Panc1 (cell line): Measurements from ENCODE around the gene GUCY2D. TPM values are rescaled to one million over a fixed set of nuclear protein-coding genes. Genes with fewer than 3 reads are reported as not detected.
A peak's percentile ranks its signal among the peaks of the same experiment; 100 is the strongest.

Source experiments
- ATAC-seq: fragments of 200-7000 bp; cut with Tn5 transposase; 2 replicates; pipeline ENCODE4 v1.9.1; 2020; ENCODE audit warnings: mild to moderate bottlenecking, moderate library complexity
- BruUV-seq: library from RNA; stranded (reverse); fragments of 400-500 nt; replicated peaks from 2 replicates; lab custom pipeline; 2021; lab: Mats Ljungman, UMichigan
- CTCF ChIA-PET: fragments of 300-600 bp; sonication (Branson Sonifier 250); formaldehyde crosslinking; loops from one replicate; lab custom pipeline; 2022; ENCODE audit warnings: antibody characterized with exemption; lab: Charles Lee
- POLR2A ChIA-PET: fragments of 300-600 bp; sonication (Branson Sonifier 250); formaldehyde crosslinking; loops from one replicate; lab custom pipeline; 2022; ENCODE audit warnings: antibody characterized with exemption; lab: Charles Lee
- DNase-seq: peaks from one replicate; pipeline ENCODE4 v3.0.0-alpha.2; 2010; ENCODE audit warnings: low read depth, low spot score
- H3K27ac ChIP-seq: 2 replicates; pipeline ENCODE4 v1.5.1; 2011; ENCODE audit warnings: mild to moderate bottlenecking, low read length, inconsistent platforms
- H3K27me3 ChIP-seq: fragments of 200-500 bp; sonication (Bioruptor generic); 2 replicates; pipeline ENCODE4 v1.6.0; 2014; ENCODE audit warnings: low read length, inconsistent platforms; ENCODE audit not compliant: control insufficient read depth, insufficient read depth
- H3K36me3 ChIP-seq: fragments of 200-500 bp; sonication (Bioruptor generic); 2 replicates; pipeline ENCODE4 v1.5.1; 2014; ENCODE audit warnings: inconsistent platforms, mild to moderate bottlenecking, low read length, moderate library complexity; ENCODE audit not compliant: control insufficient read depth, insufficient read depth
- H3K4me1 ChIP-seq: 2 replicates; pipeline ENCODE4 v1.5.1; 2011; ENCODE audit warnings: inconsistent platforms, mild to moderate bottlenecking, low read length, moderate library complexity; ENCODE audit not compliant: control insufficient read depth, insufficient read depth
- H3K4me3 ChIP-seq, 2 experiments: 2 replicates each; pipeline ENCODE4 v1.5.1; 2011 to 2012; ENCODE audit warnings: low read depth in 2 of 2, low read length in 2 of 2, mild to moderate bottlenecking in 2 of 2, inconsistent platforms in 1 of 2, moderate library complexity in 1 of 2
- H3K9me3 ChIP-seq: fragments of 200-500 bp; sonication (Bioruptor generic); 2 replicates; pipeline ENCODE4 v1.5.1; 2014; ENCODE audit warnings: low read depth, mild to moderate bottlenecking, inconsistent platforms, low read length, moderate library complexity; ENCODE audit not compliant: control insufficient read depth, insufficient read depth
- CTCF ChIP-seq: fragments of 450-650 bp; IDR thresholded peaks from 2 replicates; pipeline ENCODE4 v1.5.1; 2017; ENCODE audit warnings: mild to moderate bottlenecking
- POLR2AphosphoS5 ChIP-seq: IDR thresholded peaks from 2 replicates; pipeline ENCODE4 v1.6.1; 2012; ENCODE audit warnings: mild to moderate bottlenecking, low read depth, low read length, moderate library complexity
- REST ChIP-seq, 2 experiments: IDR thresholded peaks; 2 replicates each; pipeline ENCODE4 v1.6.1; 2011 to 2012; ENCODE audit warnings: low read depth in 2 of 2, control low read depth in 1 of 2, low read length in 1 of 2, mild to moderate bottlenecking in 1 of 2, moderate library complexity in 1 of 2; ENCODE audit not compliant: insufficient read depth in 1 of 2
- SIN3A ChIP-seq: IDR thresholded peaks from 2 replicates; pipeline ENCODE4 v1.6.1; 2012; ENCODE audit warnings: low read depth, mild to moderate bottlenecking, low read length, moderate library complexity, borderline replicate concordance; ENCODE audit not compliant: insufficient read depth
- TCF7L2 ChIP-seq: IDR thresholded peaks from 2 replicates; pipeline ENCODE4 v1.6.1; 2011; ENCODE audit warnings: mild to moderate bottlenecking, low read depth, low read length, inconsistent platforms
- in situ Hi-C: cut with HindIII; loops from 2 replicates; pipeline ENCODE4 v1.10.0; 2016; ENCODE audit warnings: low sequenced_read_pairs, low pct_unique_long_range_greater_than_20kb
- intact Hi-C: fragments of 100-400 bp; cut with micrococcal nuclease; formaldehyde crosslinking; loops from one replicate; pipeline ENCODE4 v1.10.0; 2022; ENCODE audit not compliant: unreplicated experiment
- total RNA-seq: library from RNA; stranded (reverse); gene quantifications from one replicate; pipeline ENCODE4 v1.2.1, GENCODE V29; 2021; ENCODE audit not compliant: unreplicated experiment

The GUCY2D gene
- total RNA-seq, 1 experiment from 2014 or later, result not detected

GRCh38 chr17:8016632-8017424 lies 14.4 kb downstream of the GUCY2D start:
- ATAC-seq (peak; percentile 78), DNase-seq (no peak)
- Histone ChIP-seq H3K4me1 (no peaks in the 10 kb centered on the region), H3K27ac (no peak overlapping the region), H3K9me3 (no peaks in the 10 kb centered on the region), H3K36me3 (no peaks in the 10 kb centered on the region), H3K4me3 (peak overlapping the region; percentile 19 to 20; a peak in 2 of 4 replicates), H3K27me3 (no peaks in the 10 kb centered on the region)
- no TSS peak for BruUV-seq
- in situ Hi-C loops (no loop called here), intact Hi-C loops (no loop called here)
- TF ChIP-seq POLR2AphosphoS5 (no peak), CTCF (peak; percentile 84)
- ChIA-PET CTCF (interaction anchor here (1.1 kb wide), 1 partner anchor 25 kb away, joined by 4 read pairs; no protein-coding TSS in a partner anchor), POLR2A (no interaction called here)

GRCh38 chr17:8018436-8018835 lies 16.0 kb downstream of the GUCY2D start:
- no TSS peak for BruUV-seq
- ChIA-PET POLR2A (no interaction called here), CTCF (interaction anchor here (1.1 kb wide), 1 partner anchor 39 kb away, joined by 3 read pairs; no protein-coding TSS in a partner anchor)
- ATAC-seq (no peak), DNase-seq (no peak)
- Histone ChIP-seq H3K27ac (no peak overlapping the region), H3K4me1 (no peaks in the 10 kb centered on the region), H3K4me3 (no peak overlapping the region), H3K36me3 (no peaks in the 10 kb centered on the region), H3K9me3 (no peaks in the 10 kb centered on the region), H3K27me3 (no peaks in the 10 kb centered on the region)
- in situ Hi-C loops, result no loop called here
- TF ChIP-seq SIN3A (no peak), CTCF (no peak), REST (IDR thresholded peaks at IDR 0.05; ENCODE audit: insufficient read depth in 1 of 2, low read depth in 2 of 2, low read length in 1 of 2) (no peak), TCF7L2 (no peak), POLR2AphosphoS5 (no peak)
- intact Hi-C loops, result no loop called here
